SW 1271 (cell line): ENCODE data around the gene GNPTAB.

Experiments used
- DNase-seq, 2 experiments: peaks; one replicate each; lab custom pipeline; 2025; lab: John Stamatoyannopoulos, UW

The GNPTAB gene

GRCh38 chr12:101772012-101772775 is 58.6 kb downstream of the GNPTAB start:
- no peak for DNase-seq

- DNase-seq, result no peak
Measured at GRCh38 chr12:101769865-101770264, 60.9 kb downstream of the GNPTAB start.

GRCh38 chr12:101768781-101769180 is 62.0 kb downstream of the GNPTAB start:
- no peak for DNase-seq

DNA sequence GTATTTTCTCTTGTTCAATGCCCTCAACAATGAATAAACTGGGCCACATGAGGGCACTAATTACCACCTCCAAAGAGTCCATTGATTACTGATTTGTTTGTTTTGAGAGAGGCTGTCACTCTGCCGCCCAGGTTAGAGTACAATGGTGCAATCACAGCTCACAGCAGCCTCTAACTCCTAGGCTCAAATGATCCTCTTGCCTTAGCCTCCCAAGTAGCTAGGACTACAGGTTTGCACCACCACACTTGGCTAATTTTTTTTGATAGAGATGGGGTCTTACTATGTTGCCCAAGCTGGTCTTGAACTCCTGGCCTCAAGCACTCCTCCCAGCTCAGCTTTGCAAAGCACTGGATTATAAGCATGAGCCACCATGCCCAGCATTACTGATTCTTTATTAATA is 63.2 kb downstream of the GNPTAB start:
- no peak for DNase-seq

DNA sequence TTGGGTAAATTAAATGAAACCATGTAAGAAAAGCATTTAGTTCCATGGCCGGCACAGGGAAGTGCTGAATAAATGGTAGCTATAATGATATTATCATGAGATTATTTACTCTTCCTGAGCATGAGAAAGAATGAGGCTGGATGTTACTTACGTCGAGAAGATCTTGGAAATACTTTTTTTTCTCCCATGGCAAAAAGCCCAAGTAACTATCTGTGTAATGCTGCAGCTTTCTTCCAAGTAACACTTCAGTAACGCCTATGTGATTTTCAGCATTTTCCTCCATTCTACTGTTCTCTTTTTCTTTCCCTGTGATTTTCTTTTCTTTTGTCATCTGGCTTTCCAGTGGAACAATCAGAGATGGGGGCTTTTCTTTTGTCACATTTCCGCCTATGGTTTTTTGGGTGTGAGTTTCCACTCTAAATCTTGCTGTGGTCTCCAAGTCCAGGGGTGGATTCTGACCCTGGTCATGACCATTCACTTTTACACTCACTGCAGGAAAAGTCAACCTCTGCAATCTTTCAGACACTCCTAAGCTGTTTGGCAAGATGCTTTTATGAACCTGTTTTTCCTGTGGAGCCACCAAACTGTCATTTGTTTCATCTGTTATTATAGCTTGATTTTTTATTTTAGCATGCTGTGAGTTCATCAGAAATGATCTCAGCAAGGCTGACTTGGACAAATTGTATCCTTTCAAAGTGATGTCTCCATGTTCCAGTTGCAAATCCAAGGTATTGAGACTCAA is 66.5 kb downstream of the GNPTAB start:
- DNase-seq, result no peak

DNA sequence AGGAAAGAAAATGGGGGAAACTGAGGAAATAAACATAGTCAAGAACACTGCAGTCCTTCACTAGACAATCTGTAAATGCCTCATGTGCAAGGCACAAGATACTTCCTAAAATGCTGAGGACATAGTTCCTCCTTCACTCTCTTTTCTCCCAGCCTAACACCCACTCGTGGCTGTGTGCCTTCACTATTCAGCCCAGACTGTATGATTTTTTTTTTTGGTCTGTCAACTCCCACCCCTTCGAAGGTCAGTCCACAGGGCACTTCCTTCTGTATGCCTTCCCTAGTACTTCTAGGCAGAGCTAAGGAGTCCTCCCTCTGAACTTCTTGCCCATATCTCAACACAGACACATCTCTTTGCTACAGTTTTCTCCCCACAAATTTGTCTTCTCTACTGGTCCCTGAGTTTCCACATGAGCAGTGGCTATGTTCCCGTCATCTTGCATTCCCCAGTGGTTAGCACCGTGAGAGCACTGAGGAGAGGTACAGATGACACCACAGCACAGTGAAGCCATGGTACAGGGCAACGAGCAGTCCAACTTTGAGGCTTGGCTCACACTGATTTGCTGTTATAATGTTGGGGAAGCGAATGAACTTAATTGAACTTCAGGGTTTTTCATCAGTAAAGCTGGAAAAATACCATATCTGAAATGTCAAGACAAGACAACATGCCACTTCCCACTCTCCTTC is 67.4 kb downstream of the GNPTAB start:
- DNase-seq, result no peak

GRCh38 chr12:101761781-101762180 is 69.0 kb downstream of the GNPTAB start:
- DNase-seq, result no peak

- DNase-seq, result no peak
Measured at GRCh38 chr12:101761350-101761749, 69.4 kb downstream of the GNPTAB start.

DNA sequence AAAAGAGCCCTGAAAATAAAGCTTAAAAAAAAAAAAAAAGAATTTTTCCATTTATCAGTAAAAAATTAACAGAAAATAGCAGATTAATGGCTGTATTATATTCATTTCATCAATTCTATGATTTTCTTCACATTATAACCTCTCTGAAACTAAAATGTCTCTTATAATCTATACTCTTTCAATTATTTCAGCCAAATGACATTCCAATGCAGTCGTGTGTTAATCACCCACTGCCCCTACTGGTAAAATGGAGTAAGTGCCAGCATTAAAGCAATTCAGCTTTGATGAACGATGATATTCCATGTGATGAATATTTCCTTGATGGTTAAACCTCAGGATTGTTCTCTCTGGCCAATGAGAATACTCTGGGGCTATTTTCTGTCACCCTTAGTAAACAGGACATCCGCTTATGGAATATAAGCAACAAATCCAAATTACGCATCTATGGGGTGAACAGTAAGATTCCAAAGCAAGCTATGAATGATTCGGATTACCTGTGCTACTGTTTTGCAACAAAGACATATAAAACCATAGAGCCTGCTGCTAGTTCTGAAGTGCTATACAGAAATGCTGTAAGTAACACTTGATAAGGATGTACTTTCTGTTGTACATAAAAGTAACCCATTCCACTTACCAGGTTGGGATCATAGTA is 71.2 kb downstream of the GNPTAB start:
- peak in 1 of 2 experiments; percentile 19 for DNase-seq

DNA sequence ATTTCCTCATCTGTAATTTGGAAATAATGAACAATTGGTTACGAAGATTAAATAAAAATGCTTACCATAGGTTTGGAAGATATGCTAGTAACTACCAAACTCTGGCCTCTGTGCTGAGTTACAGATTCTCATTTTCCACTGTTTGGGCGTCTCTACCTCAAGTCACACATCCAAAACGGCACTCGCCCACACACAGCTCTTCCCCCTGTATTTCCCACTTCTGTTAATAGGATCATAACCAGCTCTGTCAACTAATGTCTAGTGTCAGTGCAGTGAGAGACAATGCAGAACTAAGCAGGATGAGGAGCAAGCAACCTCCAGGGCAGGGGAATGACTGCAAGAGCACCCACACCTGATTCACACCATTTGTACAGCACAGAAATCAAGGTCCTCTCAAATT is 80.6 kb downstream of the GNPTAB start:
- no peak for DNase-seq

GRCh38 chr12:101749657-101750056 is 81.1 kb downstream of the GNPTAB start:
- DNase-seq, result no peak

DNA sequence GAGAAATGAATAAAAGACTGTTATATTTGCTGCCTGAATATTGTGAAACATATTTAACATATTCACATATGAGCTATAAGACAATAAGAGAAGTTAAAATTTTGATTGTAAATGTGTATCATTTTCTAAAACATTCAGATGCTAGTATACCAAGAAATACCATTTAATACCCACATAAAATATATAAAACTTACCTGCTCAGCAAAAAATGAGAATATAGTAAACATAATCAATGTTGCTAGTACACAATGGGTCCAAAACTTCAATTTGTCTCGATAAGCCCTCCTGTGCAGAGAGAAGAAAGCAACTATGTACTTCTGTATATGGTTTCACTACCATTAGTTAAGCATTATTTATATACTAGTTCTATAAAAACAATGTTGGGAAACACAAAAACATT is 81.9 kb downstream of the GNPTAB start:
- no peak for DNase-seq

GRCh38 chr12:101747697-101748096 is 83.1 kb downstream of the GNPTAB start:
- no peak for DNase-seq

GRCh38 chr12:101746661-101747060 is 84.1 kb downstream of the GNPTAB start:
- DNase-seq, result no peak

GRCh38 chr12:101746196-101746595 is 84.6 kb downstream of the GNPTAB start:
- DNase-seq, result no peak

GRCh38 chr12:101745481-101745880 is 85.3 kb downstream of the GNPTAB start:
- no peak for DNase-seq

GRCh38 chr12:101743724-101744472 is 86.9 kb downstream of the GNPTAB start:
- DNase-seq, result no peak

- DNase-seq, result no peak
Measured at GRCh38 chr12:101743242-101743641, 87.5 kb downstream of the GNPTAB start.

- DNase-seq, result no peak
Measured at GRCh38 chr12:101740980-101741379, 89.8 kb downstream of the GNPTAB start.

- DNase-seq, result no peak
Measured at GRCh38 chr12:101740566-101740965, 90.2 kb downstream of the GNPTAB start.

DNA sequence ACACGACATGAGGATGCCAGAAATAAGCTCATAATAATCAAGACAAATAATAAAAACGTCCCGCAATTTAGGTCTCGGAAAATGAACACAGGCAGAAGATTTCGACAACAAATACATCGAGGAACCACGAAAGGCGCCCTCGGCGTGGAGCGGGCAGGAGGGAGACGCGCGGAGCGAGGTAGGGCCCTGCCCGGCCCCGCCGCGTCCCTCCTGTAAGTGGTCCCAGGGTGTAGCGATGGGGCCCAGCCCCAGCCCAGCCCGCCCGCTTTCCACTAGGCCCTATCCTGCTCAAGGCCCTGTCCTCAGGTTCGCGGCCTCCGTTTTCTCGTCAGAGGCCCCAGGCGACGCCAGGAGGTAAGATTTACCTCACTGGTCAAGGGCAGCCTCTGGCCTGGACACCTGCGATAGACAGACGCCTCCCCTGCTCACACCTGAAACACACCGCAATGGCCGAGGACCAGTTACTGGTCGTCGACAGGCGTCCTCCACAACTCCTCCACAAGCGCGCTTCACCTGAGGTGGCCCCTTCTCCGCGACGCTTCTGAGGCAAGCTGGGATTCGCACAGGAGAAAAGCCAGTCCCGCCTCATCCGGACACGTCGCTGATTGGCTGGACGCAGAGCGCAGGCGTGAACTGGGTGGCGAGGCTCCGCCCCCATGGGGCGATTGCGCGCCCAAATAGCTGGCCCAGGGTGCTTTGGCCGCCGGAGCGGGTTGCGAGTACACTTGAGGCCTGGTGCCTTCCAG is 91.7 kb downstream of the GNPTAB start, which contains the start of gene SYCP3:
TSS of gene SYCP3 (minus strand) at position 543 of the 746 bp plus-strand sequence. CDS start 1,527 bp downstream, outside the sequence.
- DNase-seq, result no peak
